T47D (cell line): ENCODE results near the gene IL24.

Experiments used
- DNase-seq, 2 experiments: peaks; one replicate each; pipeline versions ENCODE4 v3.0.0 to v3.0.0-alpha.2; 2011 to 2012; ENCODE audit warnings: low read depth in 1 of 2, low spot score in 1 of 2
- JUND ChIP-seq: IDR thresholded peaks from 2 replicates; pipeline ENCODE4 v1.6.1; 2012; ENCODE audit warnings: low read depth
- in situ Hi-C: cut with HindIII; loops from 2 replicates; pipeline ENCODE4 v1.10.0; 2016; ENCODE audit warnings: low sequenced_read_pairs, low pct_unique_long_range_greater_than_20kb

IL24 gene

DNA sequence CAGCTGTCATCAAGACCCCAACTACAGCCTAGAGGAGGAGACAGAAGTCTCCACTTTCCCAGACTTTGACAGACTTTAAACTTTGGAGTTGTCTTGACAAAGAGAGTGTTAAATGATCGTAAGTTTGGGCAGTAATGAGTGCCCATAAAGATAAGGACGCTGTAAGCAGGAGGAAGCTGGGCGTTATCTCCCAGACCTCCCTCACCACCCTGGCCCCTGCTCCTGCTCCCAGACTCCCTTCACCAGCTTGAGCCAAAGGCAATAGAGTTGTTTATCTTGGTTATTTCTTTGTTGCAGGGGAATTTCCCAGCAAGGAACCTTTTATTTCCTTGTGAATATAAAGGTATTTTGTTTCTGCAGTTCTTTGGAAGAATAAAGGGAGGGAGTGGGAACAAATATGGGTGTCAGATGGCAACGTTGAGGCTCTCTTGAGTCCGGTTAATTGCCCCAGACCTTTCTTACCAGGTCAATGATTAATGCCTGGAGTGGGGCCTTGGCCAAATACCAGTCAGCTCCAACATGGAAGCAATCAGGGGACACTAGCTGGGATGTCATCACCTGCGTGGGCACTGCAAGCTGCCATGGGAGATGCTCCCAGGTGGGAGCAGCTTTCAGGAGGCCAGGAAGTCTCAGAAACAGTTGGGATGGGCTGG lies 44.6 kb downstream of the IL24 start:
- no peak for DNase-seq
- in situ Hi-C loops: no loop called here
- TF ChIP-seq JUND: no peak

DNA sequence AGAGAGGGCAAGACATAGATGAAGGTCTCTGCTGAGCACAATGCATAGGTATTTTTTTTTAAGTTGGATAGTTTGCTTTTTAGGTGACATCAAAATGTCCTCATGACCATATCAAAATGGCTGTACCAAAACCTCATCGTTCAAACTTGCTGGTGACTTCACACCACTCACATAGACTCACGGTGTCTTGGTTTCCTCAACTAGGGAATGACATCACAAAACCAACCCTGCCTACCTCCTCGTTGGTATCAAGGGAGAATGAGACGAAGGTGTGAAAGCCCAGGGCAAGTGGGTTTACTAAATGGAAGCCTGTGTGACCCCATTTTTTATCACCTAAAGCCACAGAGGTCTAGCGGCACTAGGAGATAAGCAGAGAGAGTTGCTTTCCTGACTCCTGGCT lies 47.5 kb downstream of the IL24 start:
- no peak for DNase-seq
- in situ Hi-C loops: no loop called here
- TF ChIP-seq JUND: no peak

GRCh38 chr1:206945779-206946178 lies 48.5 kb downstream of the IL24 start:
- in situ Hi-C loops: no loop called here
- TF ChIP-seq JUND: no peak
- DNase-seq: no peak

DNA sequence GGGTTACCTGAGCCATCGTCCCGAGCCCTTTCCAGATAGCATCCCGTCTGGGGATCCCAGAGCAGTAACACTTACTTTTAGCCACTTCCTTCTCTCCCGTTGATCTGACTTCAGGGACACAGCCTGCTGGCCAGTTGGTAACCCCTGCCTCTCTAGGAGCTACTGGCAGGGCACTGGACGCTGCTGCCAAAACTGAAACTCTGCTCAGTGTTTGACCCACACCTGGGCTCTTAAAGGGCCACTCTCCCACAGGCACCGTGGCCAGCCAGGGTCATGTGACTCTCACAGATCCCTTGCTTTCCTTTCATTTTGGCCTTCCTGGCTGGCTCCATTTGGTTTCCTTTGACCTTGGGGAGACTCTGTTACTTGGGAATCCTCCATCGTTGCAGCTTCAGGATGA lies 49.0 kb downstream of the IL24 start, which contains the start of gene PIGR:
Gene PIGR, minus strand, starts transcription at position 206 of the 400 bp plus-strand sequence. CDS start 5,935 bp downstream, outside the sequence.
- TF ChIP-seq JUND: no peak
- in situ Hi-C loops: no loop called here

GRCh38 chr1:206947255-206947654 lies 50.0 kb downstream of the IL24 start:
- no peak for TF ChIP-seq JUND
- in situ Hi-C loops: no loop called here
- no peak for DNase-seq

More for the DNA sequence above, 49.0 kb downstream of the IL24 start, which contains the start of gene PIGR:
- no peak for DNase-seq

GRCh38 chr1:206949208-206949607 lies 52.0 kb downstream of the IL24 start:
- in situ Hi-C loops: no loop called here
- TF ChIP-seq JUND: no peak

GRCh38 chr1:206949641-206950040 lies 52.4 kb downstream of the IL24 start:
- in situ Hi-C loops: no loop called here

More at GRCh38 chr1:206949208-206949607, 52.0 kb downstream of the IL24 start:
- DNase-seq: no peak

DNA sequence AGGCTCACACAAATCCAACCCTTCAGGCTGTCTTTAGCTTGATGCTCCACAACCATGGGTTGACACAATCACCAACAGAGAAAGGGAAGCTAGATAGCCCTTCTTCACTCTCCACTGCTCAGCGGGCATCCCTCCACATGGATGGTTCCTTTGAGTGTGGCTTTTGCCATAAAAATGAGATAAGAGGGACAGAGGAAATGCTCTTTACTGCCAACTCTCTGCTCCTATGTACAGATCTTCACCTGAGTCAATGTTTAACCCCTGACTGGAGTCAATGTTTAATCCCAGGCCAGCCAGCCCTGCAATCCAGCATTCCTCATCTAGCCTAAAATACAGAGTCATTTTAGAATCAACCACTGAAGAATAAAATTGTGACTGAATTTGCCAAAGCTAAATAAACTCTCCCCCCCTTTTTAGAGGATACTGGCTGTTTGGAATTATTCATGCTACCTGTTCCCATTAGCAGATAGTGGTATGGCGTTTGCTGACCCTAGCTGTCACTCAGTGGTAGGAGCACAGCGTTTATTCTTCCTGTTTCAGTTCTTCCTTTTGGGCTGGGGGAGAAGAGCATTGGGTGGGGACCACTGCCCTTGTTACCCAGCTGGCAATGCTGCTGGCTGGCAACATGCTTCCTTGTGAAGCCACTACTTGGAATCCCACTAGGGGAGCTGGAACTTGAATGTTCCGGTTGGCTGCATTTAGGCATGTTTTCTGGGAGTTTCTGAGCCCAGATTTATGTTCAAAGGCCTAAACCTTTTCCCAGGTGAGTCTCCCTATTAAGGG lies 54.3 kb downstream of the IL24 start:
- in situ Hi-C loops: no loop called here
- TF ChIP-seq JUND: no peak

More at GRCh38 chr1:206949641-206950040, 52.4 kb downstream of the IL24 start:
- TF ChIP-seq JUND: no peak
- no peak for DNase-seq

DNA sequence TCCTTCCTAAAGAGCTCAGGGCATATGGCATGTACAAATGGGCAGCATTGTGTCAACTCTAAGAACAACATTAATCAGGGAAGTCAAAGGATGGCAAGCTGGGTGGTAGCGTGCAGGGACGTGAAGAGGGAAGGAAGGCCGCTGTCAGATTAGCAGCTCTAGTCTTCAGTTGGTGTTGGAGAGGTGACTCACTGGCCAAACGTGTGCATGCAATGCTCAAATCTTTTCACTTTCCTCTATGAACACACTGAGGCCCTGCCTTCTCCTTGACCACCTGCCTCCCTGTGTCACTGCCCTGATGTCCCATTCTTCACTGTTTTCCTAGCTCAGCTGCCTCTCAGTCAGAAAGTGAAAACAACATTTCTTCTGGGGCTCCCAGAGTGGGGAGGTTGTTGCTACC lies 54.9 kb downstream of the IL24 start:
- no peak for DNase-seq
- TF ChIP-seq JUND: no peak
- in situ Hi-C loops: no loop called here

More for the DNA sequence above, 54.3 kb downstream of the IL24 start:
- DNase-seq: no peak

DNA sequence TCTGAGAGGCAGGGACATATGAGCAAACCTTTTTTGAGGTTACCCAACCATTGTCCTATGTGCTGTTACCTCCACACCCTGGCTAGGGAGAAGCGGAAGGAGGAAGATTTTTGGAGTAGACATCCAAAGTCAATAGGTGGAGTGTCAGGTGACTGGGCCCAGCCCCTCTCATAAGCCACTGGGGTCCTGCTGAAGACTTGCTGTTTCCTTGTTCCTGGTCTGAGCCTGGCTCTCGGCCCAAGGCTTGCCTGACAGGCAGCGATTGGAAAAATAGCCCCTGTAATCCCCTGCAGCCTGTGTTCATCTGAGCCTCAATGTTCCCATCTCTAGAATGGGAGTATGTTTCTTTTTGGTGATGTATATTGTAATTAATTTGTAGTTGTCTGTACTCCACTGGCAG lies 55.9 kb downstream of the IL24 start:
- in situ Hi-C loops: no loop called here
- no peak for TF ChIP-seq JUND
- peak in 1 of 2 experiments; percentile 45 for DNase-seq

- peak; percentile 51 to 90 for DNase-seq
- TF ChIP-seq JUND: no peak
- in situ Hi-C loops: no loop called here
Measured at GRCh38 chr1:206953626-206954025, 56.4 kb downstream of the IL24 start.
